ENCODE measurements around the gene ROBO4.
A peak's percentile ranks its signal among the peaks of the same experiment; 100 is the strongest.

ROBO4 gene

DNA sequence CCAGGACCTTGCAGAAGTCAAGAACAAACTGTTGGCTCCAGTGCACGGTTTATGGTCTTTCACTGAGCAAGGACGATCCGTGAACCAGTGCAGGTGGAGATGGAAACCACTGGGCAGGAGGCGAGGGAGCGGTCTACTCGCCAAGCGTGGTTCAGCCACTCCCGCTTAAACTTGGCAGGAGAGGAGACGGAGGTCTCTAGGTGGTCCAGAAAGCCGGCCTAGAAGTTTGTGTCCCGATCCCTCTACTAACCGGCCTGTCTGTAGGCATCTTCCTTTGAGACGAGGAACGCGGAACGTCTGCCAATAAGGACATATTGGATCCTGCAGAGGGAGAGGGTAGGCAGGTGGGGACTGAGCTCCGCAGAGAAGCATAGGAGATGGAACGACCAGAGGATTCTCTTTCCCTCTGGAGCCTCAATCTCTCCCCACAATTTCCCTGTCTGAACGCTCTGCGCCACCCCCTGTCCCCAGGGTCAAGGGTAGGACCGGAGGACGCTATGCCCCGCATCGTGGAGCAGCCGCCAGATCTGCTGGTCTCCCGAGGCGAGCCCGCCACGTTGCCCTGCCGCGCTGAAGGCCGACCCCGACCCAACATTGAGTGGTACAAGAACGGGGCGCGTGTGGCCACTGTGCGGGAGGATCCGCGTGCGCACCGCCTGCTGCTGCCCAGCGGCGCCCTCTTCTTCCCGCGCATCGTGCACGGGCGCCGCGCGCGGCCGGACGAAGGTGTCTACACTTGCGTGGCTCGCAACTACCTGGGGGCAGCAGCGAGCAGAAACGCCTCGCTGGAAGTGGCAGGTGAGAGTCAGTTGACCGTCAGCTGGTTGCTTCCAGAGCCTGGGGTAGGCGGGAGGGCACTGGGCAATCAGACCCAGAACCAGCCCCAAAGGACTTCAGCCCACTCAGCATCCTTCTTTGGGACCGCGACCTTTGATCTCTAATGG is 29.1 kb downstream of the ROBO4 start:
- Histone ChIP-seq H3K36me3 (ENCODE audit: insufficient read depth, low read length) (no peaks in the 10 kb centered on the region), H3K9ac (ENCODE audit: low read depth, low read length) (no peak overlapping the region), H3K4me1 (ENCODE audit: control insufficient read depth, insufficient read depth, low read length) (peaks cover 25% of the 10 kb centered on the region), H3K9me3 (replicated peaks; ENCODE audit: low read length) (no peaks in the 10 kb centered on the region), H3K27me3 (ENCODE audit: control insufficient read depth, insufficient read depth, low read length) (peaks cover 97% of the 10 kb centered on the region), H3K4me2 (ENCODE audit: low read length) (peak overlapping the region; percentile 51), H3K4me3 (ENCODE audit: low read length) (no peak overlapping the region)

DNA sequence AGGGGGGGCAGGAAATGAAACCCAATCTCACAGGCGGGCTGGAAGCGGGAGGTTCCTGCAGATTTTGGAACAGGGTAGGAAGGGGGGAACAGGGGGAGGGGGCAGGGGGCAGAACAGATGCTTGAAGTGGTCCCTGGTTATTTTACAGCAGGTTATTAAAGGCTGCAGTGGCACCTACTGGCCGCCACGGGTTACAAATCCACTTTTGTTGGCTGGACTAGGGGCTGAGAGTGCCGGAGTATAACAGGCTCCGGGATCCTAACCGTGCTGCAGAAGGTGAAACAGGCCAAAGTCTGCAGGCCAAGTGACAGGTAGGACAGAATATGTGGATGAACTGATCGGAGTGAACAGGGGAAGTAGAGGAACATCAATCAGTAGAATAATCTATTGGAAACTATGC is 30.0 kb downstream of the ROBO4 start:
- H3K27me3 ChIP-seq (ENCODE audit: control insufficient read depth, insufficient read depth, low read length): peaks cover 98% of the 10 kb centered on the region
- H3K9ac ChIP-seq (ENCODE audit: low read depth, low read length): no peak overlapping the region
- no peak overlapping the region for H3K4me3 ChIP-seq (ENCODE audit: low read length)
- peaks cover 30% of the 10 kb centered on the region for H3K4me1 ChIP-seq (ENCODE audit: control insufficient read depth, insufficient read depth, low read length)
- H3K9me3 ChIP-seq (replicated peaks; ENCODE audit: low read length): no peaks in the 10 kb centered on the region
- H3K4me2 ChIP-seq (ENCODE audit: low read length): no peak overlapping the region
- H3K36me3 ChIP-seq (ENCODE audit: insufficient read depth, low read length): no peaks in the 10 kb centered on the region

- Histone ChIP-seq H3K9me3 (replicated peaks; ENCODE audit: low read length) (no peaks in the 10 kb centered on the region), H3K9ac (ENCODE audit: low read depth, low read length) (no peak overlapping the region), H3K4me3 (ENCODE audit: low read length) (peak overlapping the region; percentile 63), H3K36me3 (ENCODE audit: insufficient read depth, low read length) (no peaks in the 10 kb centered on the region), H3K4me1 (ENCODE audit: control insufficient read depth, insufficient read depth, low read length) (peaks cover 30% of the 10 kb centered on the region), H3K27me3 (ENCODE audit: control insufficient read depth, insufficient read depth, low read length) (peaks cover 98% of the 10 kb centered on the region), H3K4me2 (ENCODE audit: low read length) (peak overlapping the region; percentile 83)
These were observed 31.5 kb downstream of the ROBO4 start for GRCh38 chr11:124865902-124866851.

GRCh38 chr11:124865181-124865901 is 32.3 kb downstream of the ROBO4 start, which contains the start of gene ROBO3:
ROBO3 (plus strand) TSS chr11:124865432; CDS start chr11:124865578, 146 bp downstream.
- Histone ChIP-seq H3K9ac (ENCODE audit: low read depth, low read length) (no peak within 1 kb of the TSS), H3K4me3 (ENCODE audit: low read length) (peak within 1 kb of the TSS; percentile 63), H3K9me3 (replicated peaks; ENCODE audit: low read length) (no peaks in the 10 kb centered on the region), H3K36me3 (ENCODE audit: insufficient read depth, low read length) (no peaks in the 10 kb centered on the region), H3K4me2 (ENCODE audit: low read length) (peak within 1 kb of the TSS; percentile 83), H3K4me1 (ENCODE audit: control insufficient read depth, insufficient read depth, low read length) (peaks cover 30% of the 10 kb centered on the region), H3K27me3 (ENCODE audit: control insufficient read depth, insufficient read depth, low read length) (peaks cover 98% of the 10 kb centered on the region)

GRCh38 chr11:124864892-124865180 is 32.8 kb downstream of the ROBO4 start:
- no peaks in the 10 kb centered on the region for H3K36me3 ChIP-seq (ENCODE audit: insufficient read depth, low read length)
- peaks cover 97% of the 10 kb centered on the region for H3K27me3 ChIP-seq (ENCODE audit: control insufficient read depth, insufficient read depth, low read length)
- no peak overlapping the region for H3K4me3 ChIP-seq (ENCODE audit: low read length)
- H3K9me3 ChIP-seq (replicated peaks; ENCODE audit: low read length): no peaks in the 10 kb centered on the region
- no peak overlapping the region for H3K9ac ChIP-seq (ENCODE audit: low read depth, low read length)
- peak overlapping the region; percentile 83 for H3K4me2 ChIP-seq (ENCODE audit: low read length)
- peaks cover 30% of the 10 kb centered on the region for H3K4me1 ChIP-seq (ENCODE audit: control insufficient read depth, insufficient read depth, low read length)

- H3K27me3 ChIP-seq (ENCODE audit: control insufficient read depth, insufficient read depth, low read length): peaks cover 97% of the 10 kb centered on the region
- H3K9ac ChIP-seq (ENCODE audit: low read depth, low read length): no peak overlapping the region
- H3K4me3 ChIP-seq (ENCODE audit: low read length): no peak overlapping the region
- peaks cover 30% of the 10 kb centered on the region for H3K4me1 ChIP-seq (ENCODE audit: control insufficient read depth, insufficient read depth, low read length)
- no peaks in the 10 kb centered on the region for H3K36me3 ChIP-seq (ENCODE audit: insufficient read depth, low read length)
- no peak overlapping the region for H3K4me2 ChIP-seq (ENCODE audit: low read length)
- H3K9me3 ChIP-seq (replicated peaks; ENCODE audit: low read length): no peaks in the 10 kb centered on the region
These were observed 33.3 kb downstream of the ROBO4 start for GRCh38 chr11:124864176-124864891.

- Histone ChIP-seq H3K36me3 (ENCODE audit: insufficient read depth, low read length) (no peaks in the 10 kb centered on the region), H3K4me1 (ENCODE audit: control insufficient read depth, insufficient read depth, low read length) (peaks cover 25% of the 10 kb centered on the region), H3K4me3 (ENCODE audit: low read length) (peak overlapping the region; percentile 61), H3K27me3 (ENCODE audit: control insufficient read depth, insufficient read depth, low read length) (peaks cover 95% of the 10 kb centered on the region), H3K4me2 (ENCODE audit: low read length) (peak overlapping the region; percentile 77), H3K9ac (ENCODE audit: low read depth, low read length) (no peak overlapping the region), H3K9me3 (replicated peaks; ENCODE audit: low read length) (no peaks in the 10 kb centered on the region)
These were observed 33.9 kb downstream of the ROBO4 start for GRCh38 chr11:124863826-124864165.

GRCh38 chr11:124863137-124863825 is 34.4 kb downstream of the ROBO4 start:
- Histone ChIP-seq H3K4me3 (ENCODE audit: low read length) (peak overlapping the region; percentile 61), H3K27me3 (ENCODE audit: control insufficient read depth, insufficient read depth, low read length) (peaks cover 95% of the 10 kb centered on the region), H3K4me1 (ENCODE audit: control insufficient read depth, insufficient read depth, low read length) (peaks cover 22% of the 10 kb centered on the region)

DNA sequence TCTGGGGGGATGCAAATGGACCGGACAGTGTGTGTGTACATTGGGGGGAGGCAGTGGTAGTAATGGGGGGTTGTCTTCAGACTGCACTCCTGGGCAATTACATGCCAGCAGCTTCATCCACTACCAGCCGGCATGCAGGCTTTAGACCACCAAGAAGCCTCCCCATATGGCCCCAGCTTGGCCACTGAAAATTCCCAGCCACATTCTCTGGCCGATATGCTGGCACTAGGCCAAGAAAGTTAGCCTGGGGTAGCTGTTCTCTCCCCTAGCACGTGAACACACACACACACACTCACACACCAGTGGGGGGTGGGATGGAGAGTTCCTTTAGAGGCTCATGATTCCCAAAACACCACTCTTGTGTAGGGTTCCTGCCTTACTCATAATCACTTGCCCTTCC is 36.0 kb downstream of the ROBO4 start:
- no peak overlapping the region for H3K9ac ChIP-seq (ENCODE audit: low read depth, low read length)
- no peaks in the 10 kb centered on the region for H3K9me3 ChIP-seq (replicated peaks; ENCODE audit: low read length)
- no peak overlapping the region for H3K4me3 ChIP-seq (ENCODE audit: low read length)
- H3K4me2 ChIP-seq (ENCODE audit: low read length): no peak overlapping the region
- H3K27me3 ChIP-seq (ENCODE audit: control insufficient read depth, insufficient read depth, low read length): peaks cover 83% of the 10 kb centered on the region
- H3K36me3 ChIP-seq (ENCODE audit: insufficient read depth, low read length): no peaks in the 10 kb centered on the region
- peaks cover 22% of the 10 kb centered on the region for H3K4me1 ChIP-seq (ENCODE audit: control insufficient read depth, insufficient read depth, low read length)

More at GRCh38 chr11:124863137-124863825, 34.4 kb downstream of the ROBO4 start:
- peak overlapping the region; percentile 77 for H3K4me2 ChIP-seq (ENCODE audit: low read length)
- H3K9me3 ChIP-seq (replicated peaks; ENCODE audit: low read length): no peaks in the 10 kb centered on the region
- no peak overlapping the region for H3K9ac ChIP-seq (ENCODE audit: low read depth, low read length)
- H3K36me3 ChIP-seq (ENCODE audit: insufficient read depth, low read length): no peaks in the 10 kb centered on the region

DNA sequence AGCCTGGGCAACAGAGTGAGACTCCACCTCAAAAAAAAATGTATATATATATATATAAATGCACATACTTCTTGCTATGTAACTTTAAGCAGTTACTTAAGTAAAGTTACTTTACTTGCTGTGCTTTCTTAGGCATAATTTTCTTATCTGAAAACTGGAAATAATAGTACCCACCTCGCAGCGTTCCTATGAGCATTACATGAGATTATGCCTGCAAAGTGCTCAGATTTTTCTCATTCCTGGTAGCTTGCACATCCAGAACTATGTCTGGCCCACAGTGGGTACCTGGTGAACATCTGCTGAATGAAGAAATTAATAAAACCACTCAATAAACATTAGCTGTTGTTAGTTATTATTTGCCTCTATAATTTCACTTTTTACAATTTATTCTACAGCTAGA is 38.5 kb downstream of the ROBO4 start:
- no peak overlapping the region for H3K4me2 ChIP-seq (ENCODE audit: low read length)
- no peak overlapping the region for H3K4me3 ChIP-seq (ENCODE audit: low read length)
- H3K9me3 ChIP-seq (replicated peaks; ENCODE audit: low read length): no peaks in the 10 kb centered on the region
- H3K4me1 ChIP-seq (ENCODE audit: control insufficient read depth, insufficient read depth, low read length): peaks cover 5% of the 10 kb centered on the region
- H3K36me3 ChIP-seq (ENCODE audit: insufficient read depth, low read length): no peaks in the 10 kb centered on the region
- peaks cover 82% of the 10 kb centered on the region for H3K27me3 ChIP-seq (ENCODE audit: control insufficient read depth, insufficient read depth, low read length)
- H3K9ac ChIP-seq (ENCODE audit: low read depth, low read length): no peak overlapping the region

Data from skeletal muscle satellite cell (primary cell).